ENCODE results near the gene RPS6KA5. TPM values are rescaled to one million over a fixed set of nuclear protein-coding genes. Genes with fewer than 3 reads are reported as not detected.

Gene RPS6KA5
- total RNA-seq, 2 donors from 2014 or later: 3.3 to 5.1 TPM

DNA sequence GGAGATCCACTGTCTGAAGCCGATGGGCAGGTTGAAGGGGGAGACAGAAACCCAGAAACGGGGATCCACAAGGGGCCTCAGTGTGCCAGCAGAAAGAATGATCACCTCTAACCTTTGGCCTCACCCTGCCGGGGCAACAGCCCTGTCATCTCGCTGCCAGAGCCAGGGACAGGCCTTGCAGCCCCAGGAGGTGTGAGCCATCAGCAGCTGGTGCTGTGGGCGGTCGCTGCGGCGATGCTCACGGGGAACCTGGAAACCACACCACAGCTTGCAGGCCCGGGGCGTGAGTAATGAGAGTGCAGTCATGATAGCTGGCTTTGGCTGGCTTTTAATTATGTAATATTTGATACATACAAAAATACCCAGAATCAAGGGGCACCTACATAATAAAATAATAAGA is 239.5 kb downstream of the RPS6KA5 start:
- Mint-ChIP-seq H3K27me3 (ENCODE audit: insufficient read depth) (peaks cover 34% of the 10 kb centered on the region), H3K9me3 (peaks cover 39% of the 10 kb centered on the region), H3K27ac (no peak overlapping the region), H3K4me3 (no peak overlapping the region), H3K36me3 (ENCODE audit: low read depth) (peaks cover 2% of the 10 kb centered on the region), H3K4me1 (no peaks in the 10 kb centered on the region)
- Histone ChIP-seq H3K4me3 (ENCODE audit: low read length) (no peak overlapping the region), H3K9ac (ENCODE audit: extremely low read depth, low read length, poor library complexity, severe bottlenecking) (no peak overlapping the region), H3K4me1 (ENCODE audit: control insufficient read depth, insufficient read depth, low read length) (no peaks in the 10 kb centered on the region), H3K27me3 (ENCODE audit: control insufficient read depth, insufficient read depth, low read length, poor library complexity, severe bottlenecking) (no peaks in the 10 kb centered on the region), H3K9me3 (ENCODE audit: control insufficient read depth, low read length) (peaks cover 22% of the 10 kb centered on the region), H3K36me3 (ENCODE audit: control insufficient read depth, insufficient read depth, low read length) (no peaks in the 10 kb centered on the region), H3K27ac (ENCODE audit: low read depth, low read length) (no peak overlapping the region)
- TF ChIP-seq, protein P1, sequence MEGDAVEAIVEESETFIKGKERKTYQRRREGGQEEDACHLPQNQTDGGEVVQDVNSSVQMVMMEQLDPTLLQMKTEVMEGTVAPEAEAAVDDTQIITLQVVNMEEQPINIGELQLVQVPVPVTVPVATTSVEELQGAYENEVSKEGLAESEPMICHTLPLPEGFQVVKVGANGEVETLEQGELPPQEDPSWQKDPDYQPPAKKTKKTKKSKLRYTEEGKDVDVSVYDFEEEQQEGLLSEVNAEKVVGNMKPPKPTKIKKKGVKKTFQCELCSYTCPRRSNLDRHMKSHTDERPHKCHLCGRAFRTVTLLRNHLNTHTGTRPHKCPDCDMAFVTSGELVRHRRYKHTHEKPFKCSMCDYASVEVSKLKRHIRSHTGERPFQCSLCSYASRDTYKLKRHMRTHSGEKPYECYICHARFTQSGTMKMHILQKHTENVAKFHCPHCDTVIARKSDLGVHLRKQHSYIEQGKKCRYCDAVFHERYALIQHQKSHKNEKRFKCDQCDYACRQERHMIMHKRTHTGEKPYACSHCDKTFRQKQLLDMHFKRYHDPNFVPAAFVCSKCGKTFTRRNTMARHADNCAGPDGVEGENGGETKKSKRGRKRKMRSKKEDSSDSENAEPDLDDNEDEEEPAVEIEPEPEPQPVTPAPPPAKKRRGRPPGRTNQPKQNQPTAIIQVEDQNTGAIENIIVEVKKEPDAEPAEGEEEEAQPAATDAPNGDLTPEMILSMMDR (conservative IDR thresholded peaks at IDR 0.05): no peak
- DNase-seq: no peak
- WGBS, 2 experiments (ENCODE audit: insufficient coverage in 1 of 2, insufficient read length in 1 of 2): 78 to 83% methylated on average over 1 to 9 of the region's 11 CpGs

DNA sequence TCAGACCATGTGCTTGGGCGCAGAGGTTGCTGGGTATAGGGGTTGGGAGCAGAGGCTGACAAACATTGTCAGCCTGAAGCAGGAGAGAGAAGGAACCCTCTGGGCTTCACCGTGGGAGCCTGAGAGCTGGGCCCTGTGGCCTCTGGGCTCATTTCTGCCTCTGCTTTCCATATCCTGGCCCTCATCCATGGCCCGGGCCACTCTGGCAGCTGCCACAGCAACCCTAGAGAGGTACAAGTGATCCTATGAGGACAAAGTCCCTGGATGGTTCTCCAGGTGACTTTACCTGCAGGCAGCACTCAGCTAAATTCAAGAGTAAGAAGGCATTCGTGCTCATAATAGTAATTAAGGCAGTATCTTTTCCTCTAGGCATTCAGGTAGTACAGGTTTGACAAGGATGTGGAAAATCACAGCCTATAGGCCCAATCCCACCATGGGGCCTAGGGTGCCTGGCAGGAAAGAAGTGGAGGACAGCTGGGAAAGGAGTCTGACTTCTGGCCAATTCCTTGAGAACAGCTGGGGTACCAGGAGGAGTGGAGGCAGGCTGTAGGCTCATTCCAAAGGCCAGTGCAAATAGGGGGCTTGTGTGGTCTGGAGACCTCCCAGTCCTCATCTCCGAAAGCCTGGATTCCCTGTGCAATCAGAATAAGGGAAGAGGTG is 240.6 kb downstream of the RPS6KA5 start:
- no peaks in the 10 kb centered on the region for H3K4me1 ChIP-seq (ENCODE audit: control insufficient read depth, insufficient read depth, low read length)
- no peaks in the 10 kb centered on the region for H3K27me3 ChIP-seq (ENCODE audit: control insufficient read depth, insufficient read depth, low read length, poor library complexity, severe bottlenecking)
- H3K9ac ChIP-seq (ENCODE audit: extremely low read depth, low read length, poor library complexity, severe bottlenecking): no peak overlapping the region
- Mint-ChIP-seq H3K9me3 (peaks cover 30% of the 10 kb centered on the region), H3K4me3 (no peak overlapping the region), H3K27me3 (ENCODE audit: insufficient read depth) (peaks cover 28% of the 10 kb centered on the region), H3K36me3 (ENCODE audit: low read depth) (no peaks in the 10 kb centered on the region), H3K27ac (no peak overlapping the region), H3K4me1 (peaks cover 8% of the 10 kb centered on the region)
- H3K9me3 ChIP-seq (ENCODE audit: control insufficient read depth, low read length): peaks cover 15% of the 10 kb centered on the region
- H3K36me3 ChIP-seq (ENCODE audit: control insufficient read depth, insufficient read depth, low read length): no peaks in the 10 kb centered on the region
- no peak for DNase-seq
- 85 to 92% methylated on average over 3 to 5 of the region's 5 CpGs for WGBS, 2 experiments (ENCODE audit: insufficient coverage in 1 of 2, insufficient read length in 1 of 2)
- H3K4me3 ChIP-seq (ENCODE audit: low read length): no peak overlapping the region
- H3K27ac ChIP-seq (ENCODE audit: low read depth, low read length): no peak overlapping the region
- TF ChIP-seq, protein P1 (conservative IDR thresholded peaks at IDR 0.05): no peak

DNA sequence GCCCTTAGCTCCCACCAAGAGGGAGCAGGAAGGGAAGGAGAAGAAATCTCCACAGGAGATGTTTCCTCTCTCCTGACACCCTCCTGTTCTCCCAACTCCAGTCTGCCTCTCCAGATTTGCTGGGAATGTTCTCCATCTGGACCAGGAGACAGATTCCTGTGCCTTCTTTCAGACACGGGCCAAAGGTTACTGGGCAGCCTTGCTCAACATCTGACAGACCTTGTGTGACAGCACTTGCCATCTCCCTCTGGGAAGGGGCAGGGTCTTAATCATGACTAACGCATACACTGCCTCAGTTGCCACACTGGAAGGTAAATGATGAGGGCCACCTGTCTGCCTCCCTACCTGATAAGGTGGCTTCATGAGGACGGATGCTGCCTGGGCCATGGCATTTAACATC is 241.7 kb downstream of the RPS6KA5 start:
- Histone ChIP-seq H3K9me3 (ENCODE audit: control insufficient read depth, low read length) (peaks cover 9% of the 10 kb centered on the region), H3K4me3 (ENCODE audit: low read length) (no peak overlapping the region), H3K36me3 (ENCODE audit: control insufficient read depth, insufficient read depth, low read length) (no peaks in the 10 kb centered on the region), H3K27me3 (ENCODE audit: control insufficient read depth, insufficient read depth, low read length, poor library complexity, severe bottlenecking) (no peaks in the 10 kb centered on the region), H3K27ac (ENCODE audit: low read depth, low read length) (no peak overlapping the region), H3K9ac (ENCODE audit: extremely low read depth, low read length, poor library complexity, severe bottlenecking) (no peak overlapping the region), H3K4me1 (ENCODE audit: control insufficient read depth, insufficient read depth, low read length) (no peaks in the 10 kb centered on the region)
- H3K27me3 Mint-ChIP-seq (ENCODE audit: insufficient read depth): peaks cover 22% of the 10 kb centered on the region
- TF ChIP-seq, protein P1 (conservative IDR thresholded peaks at IDR 0.05): no peak
- H3K27ac Mint-ChIP-seq: no peak overlapping the region
- peaks cover 10% of the 10 kb centered on the region for H3K4me1 Mint-ChIP-seq
- WGBS, 2 experiments (ENCODE audit: insufficient coverage in 1 of 2, insufficient read length in 1 of 2): 91 to 95% methylated on average over 2 to 3 of the region's 3 CpGs
- H3K9me3 Mint-ChIP-seq: peaks cover 20% of the 10 kb centered on the region
- no peak overlapping the region for H3K4me3 Mint-ChIP-seq
- no peak for DNase-seq
- H3K36me3 Mint-ChIP-seq (ENCODE audit: low read depth): no peaks in the 10 kb centered on the region

Measured in endodermal cell (in vitro differentiated cells).